WTC11 (cell line): ENCODE results near the gene ZMYND15. TPM values are rescaled to one million over a fixed set of nuclear protein-coding genes. Genes with fewer than 3 reads are reported as not detected.

Source experiments
- ATAC-seq: fragments of 200-7000 bp; cut with Tn5 transposase; 2 replicates; pipeline ENCODE4 v1.10.0; 2021; ENCODE audit warnings: mild to moderate bottlenecking, moderate library complexity
- CTCF ChIA-PET: fragments of 300-600 bp; sonication (Branson Sonifier 250); formaldehyde crosslinking; loops from one replicate; lab custom pipeline; 2021; ENCODE audit warnings: antibody characterized with exemption; lab: Charles Lee
- POLR2A ChIA-PET: fragments of 350-600 bp; sonication (Branson Sonifier 250); formaldehyde crosslinking; loops from one replicate; lab custom pipeline; 2021; ENCODE audit warnings: antibody characterized with exemption; lab: Charles Lee
- DNase-seq: peaks from one replicate; pipeline ENCODE4 v3.0.0; 2021; ENCODE audit warnings: low spot score
- H3K27ac Mint-ChIP-seq: 2 replicates; pipeline ENCODE4 v1.8.0; 2021; ENCODE audit warnings: mixed read lengths
- H3K27me3 Mint-ChIP-seq: 2 replicates; pipeline ENCODE4 v1.8.0; 2021; ENCODE audit warnings: low read depth, mild to moderate bottlenecking, moderate library complexity, mixed read lengths
- H3K36me3 Mint-ChIP-seq: 2 replicates; pipeline ENCODE4 v1.8.0; 2021; ENCODE audit warnings: mixed read lengths
- H3K4me1 Mint-ChIP-seq: 2 replicates; pipeline ENCODE4 v1.8.0; 2022; ENCODE audit warnings: mixed read lengths
- H3K4me3 Mint-ChIP-seq: 2 replicates; pipeline ENCODE4 v1.8.0; 2021; ENCODE audit warnings: mild to moderate bottlenecking, moderate library complexity, mixed read lengths
- H3K9me3 Mint-ChIP-seq: 2 replicates; pipeline ENCODE4 v1.8.0; 2021; ENCODE audit warnings: mixed read lengths
- ATF2 ChIP-seq: sonication (generic); formaldehyde crosslinking; IDR thresholded peaks from 2 replicates; pipeline ENCODE4 v1.8.1; 2022; ENCODE audit warnings: low read depth, missing genetic modification reagents, borderline replicate concordance
- CDX4 ChIP-seq: fragments of 250-450 bp; sonication (Bioruptor Pico); IDR thresholded peaks from 2 replicates; pipeline ENCODE4 v1.9.0; 2021; ENCODE audit warnings: moderate library complexity, mild to moderate bottlenecking, inconsistent platforms, borderline replicate concordance
- CTCF ChIP-seq: fragments of 200-600 bp; IDR thresholded peaks from 2 replicates; pipeline ENCODE4 v1.8.0; 2022; ENCODE audit warnings: antibody characterized with exemption
- E2F1 ChIP-seq: sonication (generic); formaldehyde crosslinking; IDR thresholded peaks from 2 replicates; pipeline ENCODE4 v1.8.0; 2022; ENCODE audit warnings: mild to moderate bottlenecking, missing genetic modification reagents
- E2F4 ChIP-seq: sonication (generic); formaldehyde crosslinking; IDR thresholded peaks from 2 replicates; pipeline ENCODE4 v1.8.1; 2022; ENCODE audit warnings: low read depth, mild to moderate bottlenecking, moderate library complexity, missing genetic modification reagents, borderline replicate concordance
- E2F5 ChIP-seq: sonication (generic); formaldehyde crosslinking; IDR thresholded peaks from 2 replicates; pipeline ENCODE4 v1.8.1; 2022; ENCODE audit warnings: mild to moderate bottlenecking, moderate library complexity, missing genetic modification reagents
- EMX1 ChIP-seq: fragments of 250-450 bp; sonication (Bioruptor Pico); IDR thresholded peaks from 2 replicates; pipeline ENCODE4 v1.8.0; 2021; ENCODE audit warnings: mild to moderate bottlenecking
- ESRRA ChIP-seq: sonication (generic); formaldehyde crosslinking; IDR thresholded peaks from 2 replicates; pipeline ENCODE4 v1.8.1; 2022; ENCODE audit warnings: mild to moderate bottlenecking, missing genetic modification reagents, borderline replicate concordance
- ETV6 ChIP-seq: sonication (generic); formaldehyde crosslinking; IDR thresholded peaks from 2 replicates; pipeline ENCODE4 v1.8.1; 2022; ENCODE audit warnings: mild to moderate bottlenecking, missing genetic modification reagents
- FOXJ3 ChIP-seq: sonication (generic); formaldehyde crosslinking; IDR thresholded peaks from 2 replicates; pipeline ENCODE4 v1.9.0; 2021; ENCODE audit warnings: missing genetic modification reagents, mild to moderate bottlenecking, borderline replicate concordance
- FOXK1 ChIP-seq: sonication (generic); formaldehyde crosslinking; IDR thresholded peaks from 2 replicates; pipeline ENCODE4 v1.8.0; 2022; ENCODE audit warnings: mild to moderate bottlenecking, moderate library complexity, missing genetic modification reagents
- GTF2I ChIP-seq: fragments of 250-450 bp; sonication (Bioruptor Pico); conservative IDR thresholded peaks from 2 replicates; pipeline ENCODE4 v1.4.0; 2021; ENCODE audit warnings: mild to moderate bottlenecking
- JAZF1 ChIP-seq: fragments of 250-450 bp; sonication (Bioruptor Pico); IDR thresholded peaks from 2 replicates; pipeline ENCODE4 v1.9.0; 2021; ENCODE audit warnings: moderate library complexity, mild to moderate bottlenecking, inconsistent platforms
- KAT7 ChIP-seq: sonication (generic); formaldehyde crosslinking; IDR thresholded peaks from 2 replicates; pipeline ENCODE4 v1.8.1; 2023; ENCODE audit warnings: missing genetic modification reagents, mild to moderate bottlenecking, borderline replicate concordance
- NFE2L1 ChIP-seq: sonication (generic); formaldehyde crosslinking; IDR thresholded peaks from 2 replicates; pipeline ENCODE4 v1.8.1; 2023; ENCODE audit warnings: missing genetic modification reagents
- NR1H2 ChIP-seq: sonication (generic); formaldehyde crosslinking; IDR thresholded peaks from 2 replicates; pipeline ENCODE4 v1.9.0; 2021; ENCODE audit warnings: mild to moderate bottlenecking, moderate library complexity, missing genetic modification reagents
- NR3C1 ChIP-seq: sonication (generic); formaldehyde crosslinking; conservative IDR thresholded peaks from 2 replicates; pipeline ENCODE4 v1.8.1; 2023; ENCODE audit warnings: low read depth, mild to moderate bottlenecking, missing genetic modification reagents
- PRDM15 ChIP-seq: sonication (generic); formaldehyde crosslinking; IDR thresholded peaks from 2 replicates; pipeline ENCODE4 v1.8.0; 2022; ENCODE audit warnings: missing genetic modification reagents
- TP53 ChIP-seq: sonication (generic); formaldehyde crosslinking; IDR thresholded peaks from 2 replicates; pipeline ENCODE4 v1.8.1; 2023; ENCODE audit warnings: mild to moderate bottlenecking, missing genetic modification reagents
- total RNA-seq: library from RNA; stranded (reverse); gene quantifications from 3 replicates; pipeline ENCODE4 v1.2.3, GENCODE V29; 2021

The ZMYND15 gene
- total RNA-seq, 1 experiment from 2014 or later = 0.63 TPM

- TF ChIP-seq ATF2 (CRISPR knock-in tag) = no peak
- TF ChIP-seq GTF2I (CRISPR knock-in tag) = no peak
- no peak for TF ChIP-seq ETV6 (CRISPR knock-in tag)
- TF ChIP-seq EMX1 (CRISPR knock-in tag) = no peak
- TF ChIP-seq CDX4 (CRISPR knock-in tag) = no peak
- TF ChIP-seq E2F5 (CRISPR knock-in tag) = no peak
- TF ChIP-seq NFE2L1 (CRISPR knock-in tag) = no peak
- TF ChIP-seq CTCF = no peak
Observed at GRCh38 chr17:4735876-4736651, 3.6 kb upstream of the ZMYND15 start (continued).

GRCh38 chr17:4738136-4739121 is 1.2 kb upstream of the ZMYND15 start:
- POLR2A ChIA-PET = interaction anchor here (0.6 kb wide), 1 partner anchor 40 kb away, joined by 8 read pairs; no protein-coding TSS in a partner anchor
- no peak overlapping the region for H3K27ac Mint-ChIP-seq
- CTCF ChIA-PET = interaction anchor here (0.8 to 1.0 kb wide), 2 partner anchors 165 to 171 kb away, joined by 3 read pairs; partner anchors contain the start of gene CHRNE
- peak overlapping the region; percentile 78 for H3K4me3 Mint-ChIP-seq
- ATAC-seq (peak; percentile 16), DNase-seq (no peak)
- H3K4me1 Mint-ChIP-seq = peaks cover 13% of the 10 kb centered on the region
- peaks cover 81% of the 10 kb centered on the region for H3K27me3 Mint-ChIP-seq
- no peak for TF ChIP-seq TP53
- TF ChIP-seq KAT7 = no peak
- TF ChIP-seq E2F4 = no peak
- TF ChIP-seq NR3C1 (CRISPR knock-in tag) = no peak
- no peak for TF ChIP-seq FOXK1 (CRISPR knock-in tag)
- no peak for TF ChIP-seq E2F1
- TF ChIP-seq NR1H2 (CRISPR knock-in tag) = no peak
- TF ChIP-seq JAZF1 (CRISPR knock-in tag) = no peak
- TF ChIP-seq FOXJ3 (CRISPR knock-in tag) = no peak
- TF ChIP-seq ETV6 (CRISPR knock-in tag) = no peak
- TF ChIP-seq ESRRA (CRISPR knock-in tag) = no peak
- TF ChIP-seq PRDM15 = no peak
- H3K9me3 Mint-ChIP-seq = no peaks in the 10 kb centered on the region
- H3K36me3 Mint-ChIP-seq = no peaks in the 10 kb centered on the region
